ENCODE measurements around the gene SERPINB1.

The SERPINB1 gene

GRCh38 chr6:2873643-2874042 lies 32.0 kb upstream of the SERPINB1 start:
- ChIA-PET POLR2A (no interaction called here), CTCF (no interaction called here)
- no peak for DNase-seq (ENCODE audit: low read depth, low spot score)
- TF ChIP-seq, protein P1, sequence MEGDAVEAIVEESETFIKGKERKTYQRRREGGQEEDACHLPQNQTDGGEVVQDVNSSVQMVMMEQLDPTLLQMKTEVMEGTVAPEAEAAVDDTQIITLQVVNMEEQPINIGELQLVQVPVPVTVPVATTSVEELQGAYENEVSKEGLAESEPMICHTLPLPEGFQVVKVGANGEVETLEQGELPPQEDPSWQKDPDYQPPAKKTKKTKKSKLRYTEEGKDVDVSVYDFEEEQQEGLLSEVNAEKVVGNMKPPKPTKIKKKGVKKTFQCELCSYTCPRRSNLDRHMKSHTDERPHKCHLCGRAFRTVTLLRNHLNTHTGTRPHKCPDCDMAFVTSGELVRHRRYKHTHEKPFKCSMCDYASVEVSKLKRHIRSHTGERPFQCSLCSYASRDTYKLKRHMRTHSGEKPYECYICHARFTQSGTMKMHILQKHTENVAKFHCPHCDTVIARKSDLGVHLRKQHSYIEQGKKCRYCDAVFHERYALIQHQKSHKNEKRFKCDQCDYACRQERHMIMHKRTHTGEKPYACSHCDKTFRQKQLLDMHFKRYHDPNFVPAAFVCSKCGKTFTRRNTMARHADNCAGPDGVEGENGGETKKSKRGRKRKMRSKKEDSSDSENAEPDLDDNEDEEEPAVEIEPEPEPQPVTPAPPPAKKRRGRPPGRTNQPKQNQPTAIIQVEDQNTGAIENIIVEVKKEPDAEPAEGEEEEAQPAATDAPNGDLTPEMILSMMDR (IDR thresholded peaks at IDR 0.05; ENCODE audit: insufficient read depth, low read length, missing control alignments) = no peak
- H3K4me3 ChIP-seq (ENCODE audit: low read depth, low read length) = no peak overlapping the region

DNA sequence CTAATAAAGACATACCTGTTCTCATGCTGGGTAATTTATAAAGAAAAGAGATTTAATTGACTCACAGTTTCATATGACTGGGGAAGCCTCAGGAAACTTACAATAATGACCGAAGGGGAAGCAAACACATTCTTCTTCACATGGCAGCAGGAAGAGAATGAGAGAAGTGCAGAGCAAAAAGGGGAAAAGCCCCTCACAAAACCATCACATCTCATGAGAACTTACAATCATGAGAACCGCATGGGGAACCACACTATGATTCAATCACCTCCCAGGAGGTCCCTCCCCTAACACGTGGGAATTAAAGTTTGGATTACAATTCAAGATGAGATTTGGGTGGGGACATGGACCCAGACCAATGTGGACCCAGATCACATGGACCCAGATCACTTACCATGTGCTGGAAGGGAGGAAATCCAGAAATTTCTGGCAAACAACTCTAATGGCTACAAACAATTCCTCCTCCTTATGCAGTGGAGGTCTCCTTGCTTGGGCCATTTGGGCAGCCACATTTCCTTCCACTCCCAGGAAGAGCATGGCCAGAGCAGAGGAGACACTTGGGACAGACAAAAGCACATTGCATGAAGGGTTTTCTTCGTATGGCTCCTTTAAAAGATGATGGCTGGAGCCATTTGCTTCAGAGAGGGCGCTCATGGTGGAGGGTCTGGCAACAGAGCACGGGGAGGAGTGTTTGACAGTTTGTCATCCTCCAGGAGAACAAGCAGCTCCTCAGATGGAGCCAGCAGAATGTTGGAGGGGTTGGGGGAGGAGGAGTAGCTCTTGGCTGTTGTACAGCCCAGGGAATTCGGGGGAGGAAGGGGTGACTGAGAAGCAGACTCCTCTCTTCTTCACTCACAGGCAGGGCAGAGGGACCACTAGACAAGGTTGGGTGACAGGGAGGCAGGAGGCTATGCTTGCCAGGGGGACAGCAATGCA lies 31.0 kb upstream of the SERPINB1 start:
- no peak overlapping the region for H3K4me3 ChIP-seq (ENCODE audit: low read depth, low read length)
- ChIA-PET CTCF (no interaction called here), POLR2A (no interaction called here)
- TF ChIP-seq, protein P1 (IDR thresholded peaks at IDR 0.05; ENCODE audit: insufficient read depth, low read length, missing control alignments) = no peak
- DNase-seq (ENCODE audit: low read depth, low spot score) = no peak

- ChIA-PET CTCF (interaction anchor here (0.6 to 1.5 kb wide), 2 partner anchors 21 to 81 kb away, joined by 3 to 8 read pairs; no protein-coding TSS in a partner anchor), POLR2A (no interaction called here)
- TF ChIP-seq, protein P1 (IDR thresholded peaks at IDR 0.05; ENCODE audit: insufficient read depth, low read length, missing control alignments) = no peak
- no peak for DNase-seq (ENCODE audit: low read depth, low spot score)
- no peak overlapping the region for H3K4me3 ChIP-seq (ENCODE audit: low read depth, low read length)
These were observed 30.3 kb upstream of the SERPINB1 start for GRCh38 chr6:2871953-2872352.

- no peak for DNase-seq (ENCODE audit: low read depth, low spot score)
- TF ChIP-seq, protein P1 (IDR thresholded peaks at IDR 0.05; ENCODE audit: insufficient read depth, low read length, missing control alignments) = no peak
- POLR2A ChIA-PET = no interaction called here
- no peak overlapping the region for H3K4me3 ChIP-seq (ENCODE audit: low read depth, low read length)
- CTCF ChIA-PET = interaction anchor here (0.6 to 1.5 kb wide), 3 partner anchors 16 to 82 kb away, joined by 3 to 8 read pairs (median 3); no protein-coding TSS in a partner anchor
These were observed 29.4 kb upstream of the SERPINB1 start for GRCh38 chr6:2871102-2871501.

DNA sequence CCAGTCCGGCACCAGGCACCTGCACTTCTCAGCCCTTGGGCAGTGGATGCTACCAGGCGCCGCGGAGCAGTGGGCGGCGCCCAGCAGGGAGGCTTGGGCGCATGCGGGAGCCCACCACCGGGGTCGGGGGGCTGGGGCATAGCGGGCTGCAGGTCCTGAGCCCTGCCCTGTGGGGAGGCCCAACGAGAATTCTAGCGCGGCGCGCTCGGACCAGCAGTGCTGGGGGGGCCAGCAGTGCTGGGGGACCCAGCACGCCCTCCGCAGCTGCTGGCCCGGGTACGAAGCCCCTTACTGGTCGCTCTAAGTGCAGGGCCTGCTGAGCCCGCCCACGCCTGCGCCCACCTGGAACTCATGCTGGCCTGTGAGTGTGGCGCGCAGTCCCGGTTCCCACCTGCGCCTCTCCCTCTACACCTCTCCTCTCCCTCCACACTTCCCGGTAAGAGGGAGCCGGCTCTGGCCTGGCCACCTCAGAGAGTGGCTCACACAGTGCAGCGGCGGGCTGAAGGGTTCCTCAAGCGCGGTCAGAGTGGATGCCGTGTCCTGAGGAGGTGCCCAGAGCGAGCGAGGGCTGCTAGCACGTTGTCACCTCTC lies 28.5 kb upstream of the SERPINB1 start:
- no peak for DNase-seq (ENCODE audit: low read depth, low spot score)
- CTCF ChIA-PET = interaction anchor here (0.9 to 6.9 kb wide), 3 partner anchors 15 to 63 kb away, joined by 3 to 48 read pairs (median 3); no protein-coding TSS in a partner anchor
- TF ChIP-seq, protein P1 (IDR thresholded peaks at IDR 0.05; ENCODE audit: insufficient read depth, low read length, missing control alignments) = no peak
- POLR2A ChIA-PET = no interaction called here
- H3K4me3 ChIP-seq (ENCODE audit: low read depth, low read length) = no peak overlapping the region

GRCh38 chr6:2868637-2869036 lies 27.0 kb upstream of the SERPINB1 start:
- DNase-seq (ENCODE audit: low read depth, low spot score) = no peak
- ChIA-PET POLR2A (no interaction called here), CTCF (interaction anchor here (1.3 to 6.9 kb wide), 5 partner anchors 14 to 84 kb away, joined by 3 to 48 read pairs (median 5); no protein-coding TSS in a partner anchor)
- TF ChIP-seq, protein P1 (IDR thresholded peaks at IDR 0.05; ENCODE audit: insufficient read depth, low read length, missing control alignments) = no peak
- no peak overlapping the region for H3K4me3 ChIP-seq (ENCODE audit: low read depth, low read length)
